Measurements from ENCODE around the gene BBX. TPM values are rescaled to one million over a fixed set of nuclear protein-coding genes. Genes with fewer than 3 reads are reported as not detected.

Gene BBX
- total RNA-seq, 1 donor, result 81.8 TPM

- no peak for TF ChIP-seq CTCF (IDR thresholded peaks at IDR 0.05; ENCODE audit: insufficient read depth, low read length)
- no peak for DNase-seq (ENCODE audit: low read depth)
- no peak overlapping the region for H3K4me3 ChIP-seq (ENCODE audit: low read depth, low read length)
Observed at GRCh38 chr3:107769882-107770281, 247.1 kb downstream of the BBX start.

GRCh38 chr3:107772016-107772415, 249.3 kb downstream of the BBX start:
- TF ChIP-seq CTCF (IDR thresholded peaks at IDR 0.05; ENCODE audit: insufficient read depth, low read length), result no peak
- peak; percentile 9 for DNase-seq (ENCODE audit: low read depth)
- H3K4me3 ChIP-seq (ENCODE audit: low read depth, low read length), result no peak overlapping the region

GRCh38 chr3:107775974-107776373, 253.2 kb downstream of the BBX start:
- no peak overlapping the region for H3K4me3 ChIP-seq (ENCODE audit: low read depth, low read length)
- TF ChIP-seq CTCF (IDR thresholded peaks at IDR 0.05; ENCODE audit: insufficient read depth, low read length), result no peak
- no peak for DNase-seq (ENCODE audit: low read depth)

- no peak for TF ChIP-seq CTCF (IDR thresholded peaks at IDR 0.05; ENCODE audit: insufficient read depth, low read length)
- peak; percentile 7 for DNase-seq (ENCODE audit: low read depth)
Observed at GRCh38 chr3:107781253-107781652, 258.5 kb downstream of the BBX start.

GRCh38 chr3:107782054-107782453, 259.3 kb downstream of the BBX start:
- no peak for TF ChIP-seq CTCF (IDR thresholded peaks at IDR 0.05; ENCODE audit: insufficient read depth, low read length)
- DNase-seq (ENCODE audit: low read depth), result no peak
- H3K4me3 ChIP-seq (ENCODE audit: low read depth, low read length), result no peak overlapping the region

More at GRCh38 chr3:107781253-107781652, 258.5 kb downstream of the BBX start:
- H3K4me3 ChIP-seq (ENCODE audit: low read depth, low read length), result no peak overlapping the region

GRCh38 chr3:107790612-107791011, 267.9 kb downstream of the BBX start:
- no peak for TF ChIP-seq CTCF (IDR thresholded peaks at IDR 0.05; ENCODE audit: insufficient read depth, low read length)
- H3K4me3 ChIP-seq (ENCODE audit: low read depth, low read length), result no peak overlapping the region
- no peak for DNase-seq (ENCODE audit: low read depth)

GRCh38 chr3:107791027-107791426, 268.3 kb downstream of the BBX start:
- TF ChIP-seq CTCF (IDR thresholded peaks at IDR 0.05; ENCODE audit: insufficient read depth, low read length), result no peak
- DNase-seq (ENCODE audit: low read depth), result no peak

More at GRCh38 chr3:107791027-107791426, 268.3 kb downstream of the BBX start:
- no peak overlapping the region for H3K4me3 ChIP-seq (ENCODE audit: low read depth, low read length)
